GM23338 (cell line): ENCODE data around the gene BAG3.

ENCODE experiments used
- CREB1 ChIP-seq: fragments of 250-450 bp; sonication (Bioruptor Pico); IDR thresholded peaks from 2 replicates; pipeline ENCODE4 v1.5.0; 2020; ENCODE audit warnings: low read depth, mild to moderate bottlenecking, moderate library complexity
- EZH2 ChIP-seq: fragments of 200-600 bp; sonication (generic); IDR thresholded peaks from one replicate; pipeline ENCODE4 v1.8.0; 2017; ENCODE audit warnings: antibody characterized with exemption, mild to moderate bottlenecking, low read depth; ENCODE audit not compliant: unreplicated experiment
- EZH2phosphoT487 ChIP-seq: fragments of 200-600 bp; sonication (generic); IDR thresholded peaks from one replicate; pipeline ENCODE4 v1.8.1; 2018; ENCODE audit warnings: antibody characterized with exemption; ENCODE audit not compliant: unreplicated experiment
- POLR2AphosphoS5 ChIP-seq: IDR thresholded peaks from 2 replicates; pipeline ENCODE4 v1.6.1; 2016; ENCODE audit warnings: antibody characterized with exemption, low read depth
- TF ChIP-seq, protein P1 (sequence below), 2 experiments: fragments of 200-600 bp in 1 of 2; sonication (generic) in 1 of 2; conservative IDR thresholded peaks; 2 replicates each; pipeline versions ENCODE4 v1.5.1 to v1.6.1; 2016 to 2017; ENCODE audit warnings: antibody characterized with exemption in 2 of 2, low read depth in 2 of 2, mild to moderate bottlenecking in 2 of 2, moderate library complexity in 1 of 2
- TF ChIP-seq, protein P2 (sequence below): IDR thresholded peaks from one replicate; pipeline ENCODE4 v1.6.1; 2018; ENCODE audit warnings: antibody characterized with exemption; ENCODE audit not compliant: unreplicated experiment

DNA sequence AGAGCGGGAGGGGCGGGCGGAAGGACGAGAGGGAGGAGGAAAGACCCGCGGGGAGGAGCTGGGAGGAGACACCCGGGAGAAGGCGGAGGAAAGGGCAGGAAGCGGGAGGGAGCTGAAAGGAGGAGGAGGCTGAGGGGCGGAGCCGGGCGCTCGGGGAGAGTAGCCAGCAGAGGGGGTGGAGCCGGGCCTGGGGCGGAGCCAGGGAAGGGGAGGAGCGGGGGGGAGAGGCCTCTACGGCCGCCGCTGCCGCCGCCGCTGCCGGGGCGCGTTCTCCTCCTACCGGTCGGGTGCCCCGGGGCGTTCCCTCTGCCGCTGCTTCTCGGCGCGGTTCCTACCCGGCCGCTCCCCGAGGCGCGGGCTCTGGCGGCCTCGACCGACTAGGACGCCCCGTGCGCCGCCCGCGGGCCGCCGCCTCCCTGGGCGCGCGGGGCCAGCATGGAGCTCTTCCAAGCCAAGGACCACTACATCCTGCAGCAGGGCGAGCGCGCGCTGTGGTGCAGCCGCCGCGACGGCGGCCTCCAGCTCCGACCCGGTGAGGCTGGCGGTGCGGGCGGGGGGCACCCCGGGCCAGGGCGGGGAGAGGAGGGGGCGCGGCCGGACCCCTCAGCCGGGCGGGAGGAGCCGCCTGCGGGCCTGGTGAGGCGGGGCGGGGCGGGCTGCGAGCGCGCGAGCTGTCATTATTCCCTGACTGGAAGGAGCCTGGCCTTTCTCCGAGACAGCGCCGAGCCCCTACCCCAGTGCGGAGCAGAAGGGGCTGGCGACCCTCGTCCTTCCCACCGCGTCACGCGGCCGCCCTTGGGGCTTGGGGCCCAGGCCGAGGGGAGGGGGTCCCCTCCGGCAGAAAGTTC is 74.9 kb downstream of the BAG3 start, which contains the start of gene INPP5F:
- TF ChIP-seq EZH2 (no peak), EZH2phosphoT487 (no peak), POLR2AphosphoS5 (0 out of 2 replicates have a peak, but pooled peaks have one; percentile 19), CREB1 (no peak)
- TF ChIP-seq, protein P1, sequence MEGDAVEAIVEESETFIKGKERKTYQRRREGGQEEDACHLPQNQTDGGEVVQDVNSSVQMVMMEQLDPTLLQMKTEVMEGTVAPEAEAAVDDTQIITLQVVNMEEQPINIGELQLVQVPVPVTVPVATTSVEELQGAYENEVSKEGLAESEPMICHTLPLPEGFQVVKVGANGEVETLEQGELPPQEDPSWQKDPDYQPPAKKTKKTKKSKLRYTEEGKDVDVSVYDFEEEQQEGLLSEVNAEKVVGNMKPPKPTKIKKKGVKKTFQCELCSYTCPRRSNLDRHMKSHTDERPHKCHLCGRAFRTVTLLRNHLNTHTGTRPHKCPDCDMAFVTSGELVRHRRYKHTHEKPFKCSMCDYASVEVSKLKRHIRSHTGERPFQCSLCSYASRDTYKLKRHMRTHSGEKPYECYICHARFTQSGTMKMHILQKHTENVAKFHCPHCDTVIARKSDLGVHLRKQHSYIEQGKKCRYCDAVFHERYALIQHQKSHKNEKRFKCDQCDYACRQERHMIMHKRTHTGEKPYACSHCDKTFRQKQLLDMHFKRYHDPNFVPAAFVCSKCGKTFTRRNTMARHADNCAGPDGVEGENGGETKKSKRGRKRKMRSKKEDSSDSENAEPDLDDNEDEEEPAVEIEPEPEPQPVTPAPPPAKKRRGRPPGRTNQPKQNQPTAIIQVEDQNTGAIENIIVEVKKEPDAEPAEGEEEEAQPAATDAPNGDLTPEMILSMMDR (conservative IDR thresholded peaks at IDR 0.05; ENCODE audit: low read depth in 2 of 2) = no peak
- TF ChIP-seq, protein P2, sequence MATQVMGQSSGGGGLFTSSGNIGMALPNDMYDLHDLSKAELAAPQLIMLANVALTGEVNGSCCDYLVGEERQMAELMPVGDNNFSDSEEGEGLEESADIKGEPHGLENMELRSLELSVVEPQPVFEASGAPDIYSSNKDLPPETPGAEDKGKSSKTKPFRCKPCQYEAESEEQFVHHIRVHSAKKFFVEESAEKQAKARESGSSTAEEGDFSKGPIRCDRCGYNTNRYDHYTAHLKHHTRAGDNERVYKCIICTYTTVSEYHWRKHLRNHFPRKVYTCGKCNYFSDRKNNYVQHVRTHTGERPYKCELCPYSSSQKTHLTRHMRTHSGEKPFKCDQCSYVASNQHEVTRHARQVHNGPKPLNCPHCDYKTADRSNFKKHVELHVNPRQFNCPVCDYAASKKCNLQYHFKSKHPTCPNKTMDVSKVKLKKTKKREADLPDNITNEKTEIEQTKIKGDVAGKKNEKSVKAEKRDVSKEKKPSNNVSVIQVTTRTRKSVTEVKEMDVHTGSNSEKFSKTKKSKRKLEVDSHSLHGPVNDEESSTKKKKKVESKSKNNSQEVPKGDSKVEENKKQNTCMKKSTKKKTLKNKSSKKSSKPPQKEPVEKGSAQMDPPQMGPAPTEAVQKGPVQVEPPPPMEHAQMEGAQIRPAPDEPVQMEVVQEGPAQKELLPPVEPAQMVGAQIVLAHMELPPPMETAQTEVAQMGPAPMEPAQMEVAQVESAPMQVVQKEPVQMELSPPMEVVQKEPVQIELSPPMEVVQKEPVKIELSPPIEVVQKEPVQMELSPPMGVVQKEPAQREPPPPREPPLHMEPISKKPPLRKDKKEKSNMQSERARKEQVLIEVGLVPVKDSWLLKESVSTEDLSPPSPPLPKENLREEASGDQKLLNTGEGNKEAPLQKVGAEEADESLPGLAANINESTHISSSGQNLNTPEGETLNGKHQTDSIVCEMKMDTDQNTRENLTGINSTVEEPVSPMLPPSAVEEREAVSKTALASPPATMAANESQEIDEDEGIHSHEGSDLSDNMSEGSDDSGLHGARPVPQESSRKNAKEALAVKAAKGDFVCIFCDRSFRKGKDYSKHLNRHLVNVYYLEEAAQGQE = no peak
